GM12801 (cell line): ENCODE data around the gene PQBP1.

Source experiments
- CTCF ChIP-seq: IDR thresholded peaks from one replicate; pipeline ENCODE4 v1.5.1; 2011; ENCODE audit warnings: control low read depth; ENCODE audit not compliant: insufficient read length; ENCODE audit errors: extremely low read depth

PQBP1 gene

GRCh38 chrX:48945517-48946348 is 48.0 kb downstream of the PQBP1 start:
- no peak for TF ChIP-seq CTCF

GRCh38 chrX:48948589-48948988 is 50.9 kb downstream of the PQBP1 start:
- no peak for TF ChIP-seq CTCF
